HG03025 (cell line): ENCODE measurements around the gene PIK3R5.

ENCODE experiments used
- ATAC-seq: cut with Tn5 transposase; IDR thresholded peaks from one replicate; pipeline ENCODE4 v1.9.1; 2021; ENCODE audit warnings: mild to moderate bottlenecking, moderate library complexity; ENCODE audit not compliant: unreplicated experiment, low FRiP score

Gene PIK3R5

DNA sequence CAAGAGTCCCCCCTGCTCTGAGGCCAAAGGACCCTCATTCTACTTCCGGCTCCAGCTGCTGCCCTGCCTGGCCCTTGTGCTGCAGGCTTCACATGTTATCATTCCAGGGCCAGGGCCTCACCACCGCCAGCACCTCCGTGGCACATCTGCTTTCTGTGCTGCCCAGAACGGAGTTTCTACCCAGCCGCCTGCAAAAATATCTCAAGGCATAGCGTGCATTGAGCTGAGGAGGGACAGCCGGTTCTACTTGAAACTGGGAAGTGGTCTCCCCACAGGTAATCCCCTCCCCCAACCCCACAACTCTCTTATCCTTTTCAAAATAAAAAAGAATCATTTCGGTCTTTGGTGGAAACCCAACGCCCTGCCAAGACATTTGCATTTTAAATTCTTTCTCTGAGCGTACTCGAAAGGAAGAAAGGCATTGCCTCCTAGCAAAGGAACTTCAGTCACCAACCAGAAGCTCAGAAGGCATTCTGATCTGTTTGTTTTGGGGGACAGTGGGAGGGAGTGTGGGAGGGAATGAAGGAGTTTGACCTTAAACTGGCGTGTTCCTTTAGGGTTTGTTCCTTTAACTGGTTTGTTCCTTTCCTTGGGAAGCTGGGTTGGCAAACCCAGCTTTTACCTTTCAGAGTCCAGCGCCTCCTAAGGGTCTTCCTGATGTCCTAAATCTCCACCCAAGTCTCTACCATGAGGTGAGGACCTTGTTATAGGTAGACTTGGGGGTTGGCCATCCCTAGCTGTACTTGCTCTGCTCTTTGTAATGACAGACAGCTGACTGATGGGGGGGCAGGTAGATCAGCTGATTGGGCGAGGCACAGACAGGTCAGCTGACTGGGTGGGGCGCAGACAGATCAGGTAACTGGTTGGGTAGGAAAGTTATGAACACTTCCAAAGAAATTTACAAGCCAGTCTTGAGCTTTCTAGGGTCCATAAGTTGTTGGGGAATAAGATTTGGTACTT, 64.6 kb downstream of the PIK3R5 start:
- no peak for ATAC-seq

DNA sequence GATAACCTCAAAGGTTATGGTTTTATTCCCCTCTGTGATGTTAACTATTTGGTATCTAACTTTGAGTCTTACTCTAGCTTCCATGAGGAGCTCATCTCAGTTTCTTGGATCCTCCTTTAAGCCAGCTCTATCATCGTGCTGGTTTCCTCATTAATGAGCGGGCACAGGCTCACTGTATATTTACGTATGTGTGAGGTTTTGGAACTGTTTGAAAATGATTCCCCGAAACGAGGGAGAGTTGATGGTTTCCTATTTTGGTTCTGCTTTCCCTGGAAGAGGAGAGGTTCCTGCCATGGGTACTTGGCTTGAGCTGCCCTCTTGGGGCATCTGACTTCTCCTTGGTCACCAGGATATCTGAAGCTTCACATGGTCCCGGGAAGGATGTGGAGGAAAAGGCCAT, 65.3 kb downstream of the PIK3R5 start:
- no peak for ATAC-seq

DNA sequence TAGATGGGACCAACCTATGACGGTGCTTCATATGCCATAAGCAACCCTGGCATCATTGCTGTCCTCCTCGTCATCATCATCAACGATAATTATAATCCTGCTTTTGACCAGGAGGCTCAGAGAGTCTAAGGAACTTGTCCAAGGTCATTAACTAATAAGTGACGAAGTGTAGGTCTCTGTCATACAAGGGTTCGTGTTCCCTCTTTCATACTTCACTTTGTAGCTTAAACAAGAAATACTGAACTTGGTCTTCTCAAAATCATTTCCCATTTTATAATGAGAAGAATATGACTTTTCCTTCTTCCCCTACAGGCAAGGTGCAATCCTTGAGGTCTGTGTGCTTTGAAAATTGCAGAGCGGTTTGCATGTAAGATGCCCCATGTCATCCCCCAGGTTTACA, 66.9 kb downstream of the PIK3R5 start:
- no peak for ATAC-seq

DNA sequence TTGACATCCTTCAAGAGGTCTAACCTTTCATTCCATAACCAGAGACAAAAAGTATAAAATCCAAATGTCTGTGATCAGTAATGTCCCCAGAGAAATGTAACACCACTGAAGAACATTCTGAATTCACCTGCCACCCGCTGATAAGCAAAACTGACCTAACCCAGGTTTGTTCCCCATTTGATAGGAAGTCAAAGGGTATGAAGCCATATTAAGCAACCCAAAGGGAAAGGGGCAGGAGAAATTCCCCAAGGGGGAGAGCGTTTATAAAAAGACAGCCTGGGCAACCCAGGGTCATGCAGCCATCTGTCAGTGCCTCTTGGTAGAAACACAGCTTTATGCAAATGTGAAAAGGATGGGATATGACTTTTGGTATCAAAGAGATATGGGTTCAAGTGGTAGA, 67.4 kb downstream of the PIK3R5 start:
- no peak for ATAC-seq

- no peak for ATAC-seq
These were observed 68.6 kb downstream of the PIK3R5 start for GRCh38 chr17:8896641-8897635.

GRCh38 chr17:8896087-8896486, 69.4 kb downstream of the PIK3R5 start:
- ATAC-seq = no peak

GRCh38 chr17:8894673-8895578, 70.6 kb downstream of the PIK3R5 start:
- no peak for ATAC-seq

GRCh38 chr17:8894202-8894671, 71.3 kb downstream of the PIK3R5 start:
- no peak for ATAC-seq

DNA sequence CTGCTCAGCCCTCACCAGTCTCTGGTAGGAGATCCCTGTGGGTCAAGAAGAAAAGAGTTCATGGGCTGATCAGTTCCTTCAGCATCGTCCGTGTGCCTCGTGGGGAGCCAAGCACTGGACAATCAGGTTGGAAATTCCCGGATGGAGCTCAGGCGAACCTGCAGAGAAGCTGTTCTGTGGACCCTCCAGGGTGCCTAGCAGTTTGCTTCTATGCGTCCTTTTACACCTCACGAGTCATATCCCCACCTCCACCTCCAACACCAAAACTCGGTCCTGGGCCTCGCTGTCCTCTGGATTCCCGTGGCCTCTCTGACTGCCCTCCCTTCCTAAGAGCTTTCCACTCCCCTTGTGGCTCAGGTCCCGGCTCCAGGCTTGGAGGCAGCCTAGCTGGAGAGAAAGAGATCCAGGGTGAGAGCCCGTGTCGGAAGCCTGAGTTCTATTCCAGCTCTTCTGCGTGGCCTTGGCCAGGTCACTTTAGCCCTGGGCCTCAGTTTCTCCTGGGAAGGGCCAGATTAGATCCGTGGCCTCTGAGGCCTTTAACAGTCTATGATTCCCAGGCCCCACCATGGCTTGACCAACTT, 71.8 kb downstream of the PIK3R5 start:
- ATAC-seq = no peak

- ATAC-seq = no peak
These were observed 72.4 kb downstream of the PIK3R5 start for GRCh38 chr17:8893059-8893458.

- no peak for ATAC-seq
These were observed 73.2 kb downstream of the PIK3R5 start for GRCh38 chr17:8892338-8892690.

DNA sequence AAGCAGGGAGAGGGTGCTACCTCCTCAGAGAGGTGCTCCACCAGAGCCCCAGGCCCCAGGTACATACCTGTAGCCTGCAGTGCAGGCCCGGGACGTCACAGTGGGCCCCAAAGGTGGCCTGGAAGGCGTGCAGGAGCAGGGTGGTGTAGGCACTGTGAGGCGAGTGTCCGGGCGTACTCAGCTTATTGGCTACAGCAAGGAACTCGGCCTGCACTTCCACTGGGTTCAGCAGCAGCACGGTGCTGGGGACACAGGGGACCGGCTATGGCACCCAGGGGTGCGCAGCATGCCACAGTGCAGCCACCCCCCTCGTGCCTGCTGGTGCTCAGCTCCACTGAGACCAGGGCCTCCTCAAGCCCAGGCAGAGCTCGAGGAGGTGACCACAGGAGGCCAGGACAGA, 74.8 kb downstream of the PIK3R5 start:
- no peak for ATAC-seq

DNA sequence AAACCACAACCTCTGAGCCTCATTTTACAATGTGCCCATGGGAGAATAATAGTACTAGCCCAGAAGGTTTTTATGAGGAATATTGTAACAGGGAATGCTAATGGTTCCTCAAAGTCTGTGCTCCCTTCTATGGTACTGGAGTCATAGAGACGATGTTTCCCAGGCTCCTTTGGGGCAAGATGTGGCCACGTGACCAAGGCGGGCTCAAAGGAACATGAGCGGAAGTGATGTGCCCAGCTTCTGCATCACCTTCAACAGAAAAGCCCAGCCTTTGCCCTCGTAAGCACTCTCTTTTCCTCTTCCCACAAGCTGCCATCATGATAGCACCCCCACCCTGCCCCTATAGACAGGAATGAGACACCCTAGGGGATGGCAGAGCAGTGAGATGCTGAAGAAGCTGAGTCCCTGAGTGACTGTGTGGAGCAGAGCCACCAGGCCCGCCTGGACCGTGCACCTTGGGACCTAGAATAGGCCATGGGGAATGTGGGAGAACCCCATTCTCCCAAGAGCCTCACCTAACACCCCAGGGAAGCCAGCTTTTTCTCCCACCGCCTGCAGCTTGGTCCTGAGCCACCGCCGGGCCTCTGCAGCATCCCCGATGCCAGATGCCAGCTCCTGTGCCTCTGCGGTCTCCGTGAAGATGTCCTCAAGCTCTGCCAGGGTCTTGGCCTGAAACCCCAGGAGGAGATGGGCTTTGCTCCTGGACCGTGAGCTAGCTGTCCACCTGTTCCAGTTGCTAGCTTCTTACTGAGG, 75.9 kb downstream of the PIK3R5 start:
- no peak for ATAC-seq

DNA sequence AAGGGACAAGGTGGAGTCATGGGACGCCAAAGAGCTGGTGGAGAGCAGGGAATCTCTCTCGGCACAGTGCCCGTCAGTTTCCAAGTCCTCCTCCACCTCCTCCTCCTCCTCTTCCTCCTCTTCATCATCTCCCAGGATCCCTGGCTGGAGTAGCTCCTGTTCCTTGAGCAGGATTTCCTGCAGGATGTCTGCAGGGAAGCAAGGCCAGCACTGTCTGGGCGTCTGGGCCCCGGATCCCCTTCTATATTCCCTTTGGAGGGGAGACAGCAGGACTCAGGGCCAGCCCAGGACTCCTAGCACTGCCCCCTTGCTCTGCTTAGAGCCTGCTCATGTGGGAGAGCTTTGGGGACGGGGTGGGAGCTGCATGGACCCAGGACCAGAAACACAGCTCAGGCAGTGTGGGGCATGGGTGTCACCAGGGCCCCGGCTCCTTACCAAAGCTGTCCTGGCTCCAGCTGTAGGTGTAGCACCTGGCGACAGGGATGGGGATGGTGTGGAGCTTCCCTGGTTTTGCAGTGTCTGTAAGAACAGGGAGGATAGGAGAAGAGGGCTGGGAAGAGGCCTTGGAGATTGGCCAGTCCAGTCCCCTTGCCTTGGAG, 76.7 kb downstream of the PIK3R5 start:
- no peak for ATAC-seq

DNA sequence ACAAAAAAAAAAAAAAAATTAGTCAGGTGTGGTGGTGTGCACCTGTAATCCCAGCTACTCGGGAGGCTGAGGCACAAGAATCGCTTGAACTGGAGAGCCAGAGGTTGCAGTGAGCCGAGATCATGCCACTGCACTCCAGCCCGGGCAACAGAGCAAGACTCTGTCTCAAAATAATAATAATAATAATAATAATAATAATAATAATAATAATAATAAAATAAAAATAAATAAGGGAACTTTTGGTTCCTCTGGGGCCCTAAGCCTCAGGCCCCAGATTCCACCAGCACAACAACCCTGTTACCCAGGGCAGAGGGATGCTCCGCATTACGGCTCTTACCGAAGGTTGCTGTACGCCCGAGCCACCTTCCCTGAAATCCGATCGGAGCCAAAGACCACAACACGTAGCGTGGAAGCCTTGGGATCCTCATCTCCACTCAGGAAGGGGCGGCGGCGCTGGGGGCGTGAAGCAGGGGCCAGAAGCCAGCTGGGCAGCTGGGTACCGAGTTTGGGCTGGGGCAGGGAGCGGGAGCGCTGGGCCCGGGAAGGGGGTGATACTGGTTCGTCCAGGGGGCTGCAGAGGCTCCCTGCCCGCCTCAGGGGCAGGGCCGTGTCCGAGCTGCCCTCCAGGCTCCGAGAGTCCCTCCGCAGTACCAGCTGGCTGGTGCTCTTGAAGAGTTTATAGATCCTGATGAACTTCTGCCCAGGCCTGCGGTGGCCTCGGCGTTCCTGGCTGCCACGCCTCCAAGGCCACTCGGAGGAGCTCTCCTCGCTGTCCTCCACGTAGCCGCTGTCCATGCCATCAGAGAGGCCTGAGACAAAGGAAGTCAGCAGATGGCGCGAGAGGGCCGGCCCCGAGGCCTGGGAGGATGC, 77.4 kb downstream of the PIK3R5 start:
- ATAC-seq = no peak

GRCh38 chr17:8887301-8887700, 78.2 kb downstream of the PIK3R5 start:
- ATAC-seq = no peak

GRCh38 chr17:8885967-8886684, 79.4 kb downstream of the PIK3R5 start:
- ATAC-seq = no peak
